Calu3 (cell line): Measurements from ENCODE around the gene STK33. TPM values are rescaled to one million over a fixed set of nuclear protein-coding genes. Genes with fewer than 3 reads are reported as not detected.

Experiments used
- BruUV-seq: library from RNA; stranded (reverse); fragments of 400-500 nt; replicated peaks from 2 replicates; lab custom pipeline; 2021; lab: Mats Ljungman, UMichigan
- CTCF ChIA-PET: fragments of 300-600 bp; sonication (Branson Sonifier 250); formaldehyde crosslinking; loops from one replicate; lab custom pipeline; 2022; ENCODE audit warnings: antibody characterized with exemption; lab: Charles Lee
- DNase-seq: peaks from one replicate; pipeline ENCODE4 v3.0.0; 2022
- H3K27ac Mint-ChIP-seq: one replicate; pipeline ENCODE4 v1.8.0; 2022; ENCODE audit warnings: mixed read lengths; ENCODE audit not compliant: unreplicated experiment
- H3K27me3 Mint-ChIP-seq: one replicate; pipeline ENCODE4 v1.8.0; 2022; ENCODE audit warnings: mixed read lengths; ENCODE audit not compliant: unreplicated experiment
- H3K36me3 Mint-ChIP-seq: one replicate; pipeline ENCODE4 v1.8.0; 2022; ENCODE audit warnings: mild to moderate bottlenecking, moderate library complexity, mixed read lengths; ENCODE audit not compliant: insufficient read depth, unreplicated experiment
- H3K4me1 Mint-ChIP-seq: one replicate; pipeline ENCODE4 v1.8.0; 2022; ENCODE audit warnings: mild to moderate bottlenecking, low read depth, mixed read lengths; ENCODE audit not compliant: unreplicated experiment
- H3K4me3 Mint-ChIP-seq: one replicate; pipeline ENCODE4 v1.8.0; 2022; ENCODE audit warnings: mild to moderate bottlenecking, low read depth, moderate library complexity, mixed read lengths; ENCODE audit not compliant: unreplicated experiment
- H3K9me3 Mint-ChIP-seq: one replicate; pipeline ENCODE4 v1.8.0; 2022; ENCODE audit warnings: low read depth, mixed read lengths; ENCODE audit not compliant: unreplicated experiment
- intact Hi-C: fragments of 100-400 bp; cut with micrococcal nuclease; formaldehyde crosslinking; loops from one replicate; pipeline ENCODE4 v1.10.0; 2022; ENCODE audit not compliant: unreplicated experiment
- total RNA-seq: library from RNA; stranded (reverse); gene quantifications from 2 replicates; pipeline ENCODE4 v1.2.3, GENCODE V29; 2022
- TF ChIP-seq, protein P1 (sequence below): fragments of 200-600 bp; IDR thresholded peaks from one replicate; pipeline ENCODE4 v1.8.0; 2022; ENCODE audit warnings: antibody characterized with exemption; ENCODE audit not compliant: unreplicated experiment

The STK33 gene
- total RNA-seq, 1 experiment from 2014 or later = 3.0 TPM

DNA sequence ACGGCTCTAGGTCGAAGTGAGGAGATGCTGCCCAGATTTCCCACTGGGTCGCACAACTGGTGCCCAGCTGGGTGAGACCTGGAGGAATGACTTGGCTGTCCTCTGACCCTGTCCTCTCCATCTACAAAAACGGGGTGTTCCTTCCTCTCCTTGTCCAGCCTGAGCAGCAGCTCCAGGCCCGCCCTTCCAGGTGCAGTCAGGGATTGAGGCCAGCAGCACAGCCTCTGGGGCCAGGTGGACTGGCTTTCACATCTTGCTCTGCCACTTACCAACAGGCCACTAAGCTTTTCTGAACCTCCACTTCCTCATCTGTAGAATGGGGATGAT, 238.6 kb downstream of the STK33 start:
- TF ChIP-seq, protein P1, sequence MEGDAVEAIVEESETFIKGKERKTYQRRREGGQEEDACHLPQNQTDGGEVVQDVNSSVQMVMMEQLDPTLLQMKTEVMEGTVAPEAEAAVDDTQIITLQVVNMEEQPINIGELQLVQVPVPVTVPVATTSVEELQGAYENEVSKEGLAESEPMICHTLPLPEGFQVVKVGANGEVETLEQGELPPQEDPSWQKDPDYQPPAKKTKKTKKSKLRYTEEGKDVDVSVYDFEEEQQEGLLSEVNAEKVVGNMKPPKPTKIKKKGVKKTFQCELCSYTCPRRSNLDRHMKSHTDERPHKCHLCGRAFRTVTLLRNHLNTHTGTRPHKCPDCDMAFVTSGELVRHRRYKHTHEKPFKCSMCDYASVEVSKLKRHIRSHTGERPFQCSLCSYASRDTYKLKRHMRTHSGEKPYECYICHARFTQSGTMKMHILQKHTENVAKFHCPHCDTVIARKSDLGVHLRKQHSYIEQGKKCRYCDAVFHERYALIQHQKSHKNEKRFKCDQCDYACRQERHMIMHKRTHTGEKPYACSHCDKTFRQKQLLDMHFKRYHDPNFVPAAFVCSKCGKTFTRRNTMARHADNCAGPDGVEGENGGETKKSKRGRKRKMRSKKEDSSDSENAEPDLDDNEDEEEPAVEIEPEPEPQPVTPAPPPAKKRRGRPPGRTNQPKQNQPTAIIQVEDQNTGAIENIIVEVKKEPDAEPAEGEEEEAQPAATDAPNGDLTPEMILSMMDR = no peak
- no peak overlapping the region for H3K4me3 Mint-ChIP-seq
- intact Hi-C loops = no loop called here
- H3K27me3 Mint-ChIP-seq = peaks cover 49% of the 10 kb centered on the region
- no peaks in the 10 kb centered on the region for H3K9me3 Mint-ChIP-seq
- CTCF ChIA-PET = interaction anchor here (1.0 to 1.5 kb wide), 4 partner anchors 14 to 123 kb away, joined by 3 to 5 read pairs (median 3); no protein-coding TSS in a partner anchor
- H3K27ac Mint-ChIP-seq = no peak overlapping the region
- no peak for DNase-seq
- no peaks in the 10 kb centered on the region for H3K36me3 Mint-ChIP-seq
- no peaks in the 10 kb centered on the region for H3K4me1 Mint-ChIP-seq
- no TSS peak for BruUV-seq

DNA sequence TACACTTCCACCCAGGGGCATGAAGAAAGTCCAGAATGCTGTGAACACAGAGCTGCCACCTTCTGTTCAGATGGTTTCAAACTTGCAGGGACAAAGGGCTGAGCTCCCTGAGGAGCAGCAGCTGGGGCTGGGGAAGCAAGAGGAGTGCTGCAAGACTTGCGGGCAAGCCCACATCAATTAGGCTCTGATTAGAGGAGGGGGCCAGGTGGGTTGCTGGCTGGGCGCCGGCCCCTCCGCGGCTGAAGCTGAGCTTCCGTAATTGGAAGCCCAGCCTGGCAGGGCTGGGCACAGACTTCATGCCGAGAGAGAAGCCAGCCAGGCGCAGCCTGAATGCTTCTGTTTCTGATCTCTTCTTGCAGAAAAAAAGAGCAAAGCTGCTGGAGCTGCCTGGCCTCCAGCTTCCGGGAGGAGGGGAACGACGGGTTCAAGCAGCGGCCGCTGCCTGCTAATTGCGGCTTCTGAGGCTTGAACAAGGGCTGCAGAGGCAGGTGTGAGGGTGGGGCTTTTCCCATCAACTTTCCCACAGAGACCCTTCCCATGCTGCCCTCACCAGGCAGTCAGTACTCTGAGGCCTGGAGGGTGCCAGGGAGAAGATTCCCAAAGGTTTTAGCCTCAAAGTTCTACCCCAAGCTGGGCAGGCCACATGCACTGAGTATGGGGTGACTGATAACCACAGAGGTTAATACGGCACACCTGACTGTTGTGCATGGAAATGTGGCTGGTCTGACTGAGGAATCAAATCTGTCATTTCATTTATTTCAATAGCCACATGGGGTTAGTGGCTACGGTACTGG, 239.2 kb downstream of the STK33 start:
- intact Hi-C loops = no loop called here

DNA sequence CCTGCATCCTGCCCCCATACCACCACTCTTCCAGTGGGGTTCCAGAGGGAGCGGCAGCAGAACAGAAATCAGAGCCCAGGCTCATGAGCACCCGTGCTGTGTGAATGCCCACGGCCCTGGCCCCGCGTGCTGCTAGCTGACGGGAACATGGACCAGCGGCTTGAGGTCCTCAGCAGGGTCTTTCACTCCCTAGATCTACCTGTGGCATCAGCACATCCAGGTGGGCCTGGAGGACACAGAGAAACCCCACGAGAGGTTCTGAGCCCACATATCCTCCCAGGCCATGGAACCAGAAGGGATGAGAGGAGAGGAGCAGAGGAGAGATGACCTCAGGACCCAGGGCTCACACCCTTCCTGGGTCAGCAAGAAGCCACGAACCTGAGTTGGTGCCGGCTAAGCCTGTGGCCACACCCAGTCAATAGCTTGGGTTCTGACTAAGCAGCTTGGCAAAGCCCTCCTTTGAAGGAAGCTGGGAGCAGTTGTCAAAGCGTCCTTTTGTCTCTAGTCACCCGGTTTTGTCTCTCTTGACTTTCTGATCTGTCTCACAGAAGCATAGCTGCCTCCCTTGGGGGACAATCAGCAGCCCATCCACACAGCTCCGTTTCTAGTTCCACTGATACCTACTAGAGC, 241.0 kb downstream of the STK33 start:
- no TSS peak for BruUV-seq
- intact Hi-C loops = no loop called here
- Mint-ChIP-seq H3K27me3 (peaks cover 71% of the 10 kb centered on the region), H3K9me3 (no peaks in the 10 kb centered on the region), H3K36me3 (no peaks in the 10 kb centered on the region), H3K27ac (no peak overlapping the region), H3K4me3 (no peak overlapping the region), H3K4me1 (no peaks in the 10 kb centered on the region)
- no peak for DNase-seq
- TF ChIP-seq, protein P1 = no peak
- CTCF ChIA-PET = interaction anchor here (0.5 kb wide), 1 partner anchor 456 kb away, joined by 3 read pairs; no protein-coding TSS in a partner anchor

More for the DNA sequence above, 239.2 kb downstream of the STK33 start:
- peaks cover 53% of the 10 kb centered on the region for H3K27me3 Mint-ChIP-seq
- no peak overlapping the region for H3K27ac Mint-ChIP-seq
- H3K36me3 Mint-ChIP-seq = no peaks in the 10 kb centered on the region
- no peaks in the 10 kb centered on the region for H3K4me1 Mint-ChIP-seq
- peak overlapping the region; percentile 27 for H3K4me3 Mint-ChIP-seq
- TF ChIP-seq, protein P1 = no peak
- H3K9me3 Mint-ChIP-seq = no peaks in the 10 kb centered on the region
- peak; percentile 24 for DNase-seq
- no TSS peak for BruUV-seq
- CTCF ChIA-PET = interaction anchor here (0.7 to 1.5 kb wide), 8 partner anchors 14 to 283 kb away, joined by 3 to 6 read pairs (median 4); no protein-coding TSS in a partner anchor

DNA sequence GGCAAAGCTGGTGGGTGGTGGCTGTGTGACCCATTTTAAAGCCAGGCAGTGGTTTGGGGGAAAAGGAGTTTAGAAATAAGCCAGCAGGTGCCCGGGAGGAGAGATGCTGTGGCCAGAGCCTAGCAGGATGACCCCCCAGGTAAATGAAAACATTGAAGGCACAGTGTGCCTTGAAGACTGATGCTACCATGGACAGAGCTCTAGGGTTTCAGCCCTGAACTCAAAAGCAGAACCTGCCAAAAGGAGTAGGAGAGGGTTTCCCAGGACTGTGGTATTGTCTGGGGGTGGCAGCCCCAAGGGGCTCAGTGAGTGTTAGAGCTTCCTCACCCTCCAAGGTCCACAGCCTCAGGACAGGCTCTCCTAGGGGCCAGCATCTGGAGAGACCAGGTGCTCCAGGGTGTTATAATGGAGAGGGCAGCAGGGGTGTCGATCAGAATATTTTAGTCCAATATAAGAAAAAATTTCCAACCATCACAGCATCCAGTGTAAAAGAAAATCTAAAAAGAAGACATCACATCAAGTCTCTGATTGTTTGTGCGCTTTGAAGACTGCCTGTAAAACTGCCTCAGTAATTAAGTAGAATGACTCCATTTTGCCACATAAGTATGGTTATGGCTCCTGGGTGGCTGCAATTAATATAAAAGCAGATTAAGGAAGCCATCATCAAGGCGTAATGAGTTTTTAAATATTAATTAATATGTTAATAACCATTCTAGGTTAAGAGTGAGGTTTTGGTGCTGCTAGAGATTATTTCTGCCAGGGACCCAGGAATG, 241.7 kb downstream of the STK33 start:
- Mint-ChIP-seq H3K27ac (no peak overlapping the region), H3K4me3 (no peak overlapping the region), H3K4me1 (no peaks in the 10 kb centered on the region), H3K36me3 (no peaks in the 10 kb centered on the region), H3K9me3 (no peaks in the 10 kb centered on the region), H3K27me3 (peaks cover 72% of the 10 kb centered on the region)
- intact Hi-C loops = no loop called here
- DNase-seq = no peak
- BruUV-seq = no TSS peak
- TF ChIP-seq, protein P1 = no peak
- CTCF ChIA-PET = no interaction called here
